Measurements from ENCODE around the gene UQCR10.

DNA sequence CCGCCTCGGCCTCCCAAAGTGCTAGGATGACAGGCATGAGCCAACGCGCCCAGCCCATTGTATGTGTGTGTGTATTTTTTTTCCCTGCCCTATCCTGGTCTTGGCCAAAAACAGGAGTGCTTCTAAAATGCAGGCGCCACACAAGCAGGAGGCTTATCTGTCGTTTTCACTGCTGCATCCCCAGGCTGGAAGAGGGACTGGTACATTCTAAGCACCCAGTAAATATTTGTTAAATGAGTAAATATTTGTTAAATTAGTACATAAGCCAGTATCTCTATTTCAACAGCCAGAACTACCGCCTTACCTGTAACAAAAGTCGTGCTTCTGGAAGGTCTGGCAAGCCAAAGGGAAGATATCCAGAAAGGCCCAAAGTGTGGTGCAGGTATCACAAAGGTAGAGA is 46.0 kb downstream of the UQCR10 start:
- TF ChIP-seq, protein P1, sequence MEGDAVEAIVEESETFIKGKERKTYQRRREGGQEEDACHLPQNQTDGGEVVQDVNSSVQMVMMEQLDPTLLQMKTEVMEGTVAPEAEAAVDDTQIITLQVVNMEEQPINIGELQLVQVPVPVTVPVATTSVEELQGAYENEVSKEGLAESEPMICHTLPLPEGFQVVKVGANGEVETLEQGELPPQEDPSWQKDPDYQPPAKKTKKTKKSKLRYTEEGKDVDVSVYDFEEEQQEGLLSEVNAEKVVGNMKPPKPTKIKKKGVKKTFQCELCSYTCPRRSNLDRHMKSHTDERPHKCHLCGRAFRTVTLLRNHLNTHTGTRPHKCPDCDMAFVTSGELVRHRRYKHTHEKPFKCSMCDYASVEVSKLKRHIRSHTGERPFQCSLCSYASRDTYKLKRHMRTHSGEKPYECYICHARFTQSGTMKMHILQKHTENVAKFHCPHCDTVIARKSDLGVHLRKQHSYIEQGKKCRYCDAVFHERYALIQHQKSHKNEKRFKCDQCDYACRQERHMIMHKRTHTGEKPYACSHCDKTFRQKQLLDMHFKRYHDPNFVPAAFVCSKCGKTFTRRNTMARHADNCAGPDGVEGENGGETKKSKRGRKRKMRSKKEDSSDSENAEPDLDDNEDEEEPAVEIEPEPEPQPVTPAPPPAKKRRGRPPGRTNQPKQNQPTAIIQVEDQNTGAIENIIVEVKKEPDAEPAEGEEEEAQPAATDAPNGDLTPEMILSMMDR (conservative IDR thresholded peaks at IDR 0.05; ENCODE audit: low read depth, low read length) = no peak
- no peak for TF ChIP-seq EZH2 (IDR thresholded peaks at IDR 0.05; ENCODE audit: borderline replicate concordance, low read depth, low read length, poor library complexity, severe bottlenecking)
